Hematopoietic multipotent progenitor cell treated with erythropoietin and hydrocortisone succinate and interleukin-3 and kit ligand, for 15 days (in vitro differentiated cells): Measurements from ENCODE around the gene SIL1.
"Not testable (repeated sequence)": the region's sequence is repeated elsewhere in the genome, so short reads cannot be mapped to it uniquely, and the experiment has no call there.

Source experiments
- DNase-seq: peaks from one replicate; pipeline ENCODE4 v3.0.0-alpha.2; 2015; ENCODE audit warnings: low spot score

Gene SIL1

DNA sequence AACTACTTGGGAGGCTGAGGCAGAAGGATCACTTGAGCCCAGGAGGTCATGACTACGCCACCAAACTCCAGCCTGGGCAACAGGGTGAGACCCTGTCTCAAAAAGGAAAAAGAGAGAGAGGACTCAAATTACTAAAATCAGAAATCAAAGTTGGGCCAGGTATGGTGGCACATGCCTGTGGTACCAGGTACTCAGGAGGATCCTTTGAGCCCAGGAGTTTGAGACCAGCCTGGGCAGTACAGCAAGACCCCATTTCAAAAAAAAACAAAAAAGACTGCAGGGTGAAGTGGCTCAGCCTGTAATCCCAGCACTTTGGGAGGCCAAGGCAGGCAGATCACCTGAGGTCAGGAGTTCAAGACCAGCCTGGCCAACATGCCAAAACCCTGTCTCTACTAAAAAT is 23.8 kb downstream of the SIL1 start:
- DNase-seq = not testable (repeated sequence)

GRCh38 chr5:139171779-139172404 is 26.3 kb downstream of the SIL1 start:
- no peak for DNase-seq

- no peak for DNase-seq
Measured at GRCh38 chr5:139167952-139168720, 30.0 kb downstream of the SIL1 start.

DNA sequence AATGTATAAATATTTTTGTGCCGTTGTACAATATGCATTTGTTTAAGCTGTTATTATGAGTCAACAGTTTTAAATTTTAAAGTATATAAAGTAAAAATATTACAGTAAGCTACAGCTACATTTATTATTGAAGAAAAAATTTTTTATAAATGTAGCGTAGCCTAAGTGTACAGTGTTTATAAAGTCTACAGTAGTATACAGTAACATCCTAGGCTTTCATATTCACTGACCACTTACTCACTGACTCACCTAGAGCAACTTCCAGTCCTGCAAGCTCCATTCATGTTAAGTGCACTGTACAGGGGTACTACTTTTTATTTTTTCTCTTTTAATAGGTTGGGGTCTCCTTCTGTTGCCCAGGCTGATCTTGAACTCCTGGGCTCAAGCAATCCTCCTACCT is 30.6 kb downstream of the SIL1 start:
- DNase-seq = no peak

- no peak for DNase-seq
Measured at GRCh38 chr5:139167063-139167462, 31.1 kb downstream of the SIL1 start.

DNA sequence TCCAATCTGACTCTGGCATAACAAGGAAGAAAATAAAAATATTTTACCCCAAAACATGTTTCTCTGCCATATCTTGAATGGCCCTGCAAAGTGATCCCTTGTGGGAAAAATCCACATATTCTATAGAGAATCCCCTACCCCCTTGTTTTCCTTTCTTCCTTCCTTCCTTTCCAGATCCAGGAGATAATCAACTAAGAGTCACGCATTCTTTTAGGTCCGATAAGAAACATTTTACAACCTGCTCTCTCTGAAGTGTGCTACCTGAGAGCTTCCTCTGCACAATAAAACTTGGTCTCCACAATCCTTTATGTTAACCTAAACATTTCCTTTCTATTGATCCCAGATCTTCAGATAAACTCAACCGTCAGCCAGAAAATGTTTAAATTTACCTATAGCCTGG is 33.3 kb downstream of the SIL1 start:
- not testable (repeated sequence) for DNase-seq

DNA sequence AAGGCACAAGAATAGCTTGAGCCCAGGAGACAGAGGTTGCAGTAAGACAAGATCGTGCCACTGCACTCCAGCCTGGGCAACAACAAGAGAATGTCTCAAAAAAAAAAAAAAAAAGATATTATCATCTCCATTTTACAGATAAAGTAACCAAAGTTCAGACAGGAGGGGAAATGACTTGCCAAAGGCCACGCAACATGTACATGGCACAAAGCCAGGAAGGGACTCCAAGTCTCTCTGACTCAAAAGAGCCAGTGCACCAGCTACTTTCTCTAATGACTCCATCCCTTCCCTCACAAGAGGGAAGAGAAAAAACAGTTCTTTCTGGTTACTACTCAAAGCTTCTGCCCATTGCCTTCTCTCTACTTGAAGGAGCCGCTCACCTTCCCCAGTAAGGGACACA is 34.1 kb downstream of the SIL1 start:
- peak; percentile 33 for DNase-seq

DNA sequence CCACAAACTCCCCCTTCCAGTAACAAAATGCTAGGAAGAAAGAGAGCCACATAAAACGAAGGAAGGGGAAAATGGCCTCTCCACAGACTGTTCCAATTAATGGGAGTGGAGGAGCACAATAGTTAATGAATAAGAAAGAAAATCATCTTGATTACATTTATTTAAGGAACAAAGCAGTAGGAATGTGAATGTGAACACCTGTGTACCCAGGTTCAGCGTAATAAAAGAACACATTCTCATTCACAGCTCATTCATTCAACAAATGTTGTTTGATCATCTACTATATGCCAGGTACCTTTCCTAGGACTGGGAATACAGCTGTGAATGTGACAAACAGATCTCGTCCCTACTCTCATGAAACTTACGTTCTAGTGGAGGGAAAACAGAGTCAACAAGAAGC is 35.7 kb downstream of the SIL1 start:
- DNase-seq = no peak

- no peak for DNase-seq
Measured at GRCh38 chr5:139158791-139159190, 39.4 kb downstream of the SIL1 start.

DNA sequence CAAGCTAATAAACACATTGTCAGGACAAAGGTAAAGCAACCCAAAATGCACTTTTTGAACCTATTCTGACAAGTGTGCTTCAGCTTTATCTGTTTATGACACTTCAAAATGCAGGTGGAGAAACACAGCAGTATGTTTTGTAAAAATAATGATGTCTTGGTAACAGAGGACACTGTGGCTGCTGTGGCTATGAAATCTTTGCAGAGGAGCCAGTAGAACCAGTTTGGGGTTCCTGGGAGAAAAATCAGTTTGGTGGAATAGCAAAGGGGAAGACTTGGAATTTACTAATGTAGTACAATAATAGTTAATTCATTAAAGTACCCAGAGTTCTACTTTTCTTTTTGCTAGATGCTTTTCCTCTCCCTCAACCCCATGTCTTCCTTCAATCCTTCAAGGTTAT is 40.6 kb downstream of the SIL1 start:
- DNase-seq = no peak

DNA sequence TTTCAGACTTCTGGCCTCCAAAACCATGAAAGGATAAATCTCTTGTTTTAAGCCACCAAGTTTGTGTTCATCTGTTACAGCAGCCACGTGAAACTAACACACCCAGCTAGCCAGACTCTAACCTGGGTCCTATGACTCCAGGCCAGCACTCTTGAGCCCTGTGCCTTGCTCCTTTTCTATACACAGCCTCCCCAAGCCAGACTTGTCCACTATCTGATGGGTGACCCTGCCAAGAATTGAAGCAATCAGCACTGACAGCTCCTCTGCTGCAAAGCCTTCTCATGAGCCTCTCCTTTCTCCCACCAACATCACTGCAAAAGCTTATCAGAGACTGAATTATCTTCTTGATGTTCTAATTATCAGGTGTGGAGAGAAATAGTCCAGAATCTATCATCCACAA is 41.4 kb downstream of the SIL1 start:
- DNase-seq = no peak

DNA sequence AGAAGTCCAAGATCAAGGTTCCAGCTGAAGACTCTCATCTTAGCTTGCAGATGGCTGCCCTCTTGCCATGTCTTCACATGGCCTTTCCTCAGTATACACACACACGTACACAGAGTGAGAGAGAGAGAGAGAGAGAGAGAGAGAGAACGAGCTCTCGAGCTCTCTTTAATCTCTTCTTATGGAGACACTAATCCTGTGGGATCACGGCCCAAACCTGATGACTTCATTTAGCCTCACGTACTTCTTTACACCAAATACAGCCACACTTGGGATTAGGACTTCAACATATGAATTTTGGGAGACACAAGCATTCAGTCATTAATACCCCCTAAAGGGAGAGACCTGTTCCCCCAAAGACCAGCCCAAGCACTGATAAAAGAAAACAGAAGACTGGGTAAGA is 42.8 kb downstream of the SIL1 start:
- no peak for DNase-seq

GRCh38 chr5:139151902-139152301 is 46.3 kb downstream of the SIL1 start:
- DNase-seq = no peak

DNA sequence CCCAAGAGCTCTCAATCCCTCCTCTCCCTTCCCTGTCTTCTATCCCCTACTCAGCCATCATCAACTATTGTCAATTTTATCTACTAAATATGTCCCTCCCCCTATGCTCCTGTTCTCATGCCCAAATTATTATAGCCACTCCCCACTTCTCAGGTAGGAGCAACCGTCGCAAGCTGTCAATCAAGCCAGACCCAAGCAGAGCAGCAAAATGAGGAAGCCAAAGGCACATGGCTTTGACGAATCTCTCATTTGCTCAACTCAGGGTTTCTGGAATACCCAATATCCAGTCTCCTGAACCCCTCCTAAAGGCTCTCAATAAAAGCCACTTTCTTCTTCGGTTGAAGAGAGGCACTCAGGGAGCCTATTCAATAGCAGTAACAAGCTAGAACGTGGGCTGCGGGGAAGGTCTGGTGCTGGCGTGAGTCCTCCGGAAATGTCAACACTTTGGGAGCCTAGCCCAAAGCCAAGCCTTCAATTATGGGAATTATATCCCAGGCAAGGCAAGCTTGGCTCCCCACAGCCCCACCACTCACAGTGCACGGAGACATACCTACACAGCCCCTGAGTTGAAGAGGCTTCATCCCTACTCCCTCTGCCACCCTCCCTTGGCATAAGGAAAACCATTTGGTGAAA is 47.7 kb downstream of the SIL1 start:
- DNase-seq = no peak

GRCh38 chr5:139149477-139150199 is 48.5 kb downstream of the SIL1 start:
- no peak for DNase-seq

DNA sequence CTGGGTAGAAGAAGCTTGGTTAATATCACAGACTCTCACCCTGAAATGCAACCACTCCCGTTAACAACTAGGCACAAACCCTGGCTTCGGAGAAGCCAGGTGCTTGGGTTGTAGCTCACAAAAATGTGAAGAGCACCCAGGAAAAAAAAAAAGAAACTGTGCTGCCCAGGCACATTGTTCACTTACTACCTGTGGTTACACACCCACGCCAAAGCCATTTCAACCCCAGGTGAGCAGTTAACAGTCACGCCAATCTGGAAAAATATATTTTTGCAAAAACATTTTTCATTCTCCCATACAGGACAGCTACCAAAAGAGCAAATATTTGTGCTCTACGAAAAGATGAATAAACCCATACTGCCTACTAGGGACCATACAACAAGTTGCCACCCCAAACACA is 49.2 kb downstream of the SIL1 start:
- no peak for DNase-seq

DNA sequence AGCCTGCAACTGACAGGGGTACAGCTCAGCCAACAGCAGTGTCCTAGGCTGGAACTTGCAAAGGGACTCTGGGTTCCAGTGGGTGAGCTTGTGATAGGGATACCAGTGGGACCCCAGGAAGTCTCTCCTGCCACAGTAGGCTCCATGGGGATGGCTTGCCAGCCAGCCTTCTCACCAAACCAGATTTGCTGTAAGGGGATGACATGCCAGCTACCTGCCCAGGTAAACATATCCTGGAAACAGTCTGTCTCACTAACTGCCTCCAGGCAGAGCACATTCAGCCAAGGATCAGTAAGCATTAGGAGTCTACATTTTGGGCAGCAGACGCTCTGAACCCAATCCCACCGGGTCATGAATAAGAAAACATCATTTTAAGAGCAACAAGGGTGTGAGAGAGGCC is 49.9 kb downstream of the SIL1 start:
- no peak for DNase-seq

DNA sequence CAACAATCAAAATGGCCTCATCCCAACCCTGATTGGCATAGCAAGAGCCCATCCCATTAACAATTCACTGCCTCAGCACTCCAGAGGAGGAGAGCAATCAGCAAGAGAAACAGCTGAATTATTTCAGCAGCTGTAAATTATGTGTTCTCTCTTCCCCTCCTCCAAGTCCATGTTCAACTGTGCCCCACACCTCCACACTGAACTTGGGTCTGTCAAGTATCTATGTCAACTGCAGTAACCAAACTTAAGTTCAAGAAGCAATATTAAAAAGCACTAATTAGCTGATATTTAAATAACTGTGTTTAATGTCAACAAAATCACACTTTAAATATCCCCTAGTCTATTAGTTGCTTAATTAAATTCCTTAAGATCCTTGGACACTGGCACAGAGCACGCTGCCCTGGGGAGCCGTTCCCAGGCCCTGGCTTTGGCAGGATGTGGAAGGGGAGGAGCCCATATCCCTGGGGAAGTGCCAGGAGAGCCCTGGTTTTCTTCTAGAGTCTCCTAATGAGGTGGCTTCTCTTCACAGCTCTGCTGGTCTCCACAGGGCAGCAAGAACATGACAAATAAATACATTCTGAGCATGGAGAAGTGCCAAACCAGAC is 50.6 kb downstream of the SIL1 start:
- no peak for DNase-seq

GRCh38 chr5:139146809-139147482 is 51.2 kb downstream of the SIL1 start:
- no peak for DNase-seq

DNA sequence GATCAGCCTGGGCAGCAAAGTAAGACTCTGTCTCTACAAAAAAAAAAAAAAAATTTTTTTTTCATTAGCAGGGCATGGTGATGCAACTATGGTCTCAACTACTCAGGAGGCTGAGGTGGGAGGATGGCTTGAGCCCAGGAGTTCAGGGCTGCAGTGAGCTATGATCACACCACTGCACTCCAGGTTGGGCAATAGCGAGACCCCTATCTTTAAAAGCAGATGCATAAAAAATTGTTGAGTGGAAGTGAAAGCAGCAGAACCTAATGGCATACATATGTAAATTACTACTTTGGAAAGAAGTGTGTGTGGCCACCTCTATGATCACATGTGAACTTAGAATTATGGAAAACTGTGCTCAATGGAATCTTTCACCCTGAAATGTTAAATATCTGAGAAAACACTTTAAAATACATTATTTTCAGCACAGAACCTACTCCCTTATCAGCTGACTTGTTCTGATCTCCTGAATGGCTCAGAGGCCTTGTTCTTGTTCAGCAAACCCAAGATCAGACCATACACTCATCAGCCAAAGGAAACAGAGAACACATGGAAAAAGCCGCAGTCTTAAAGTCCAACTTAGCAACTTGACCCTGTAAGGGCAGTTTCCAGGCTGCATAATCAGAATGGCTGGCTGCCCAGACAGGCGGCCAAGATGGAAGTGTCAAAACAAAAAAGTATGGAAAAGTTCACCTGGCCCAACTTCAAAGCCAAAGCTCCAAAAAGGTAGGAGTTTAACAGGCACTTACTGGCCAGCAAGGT is 56.5 kb downstream of the SIL1 start:
- no peak for DNase-seq

GRCh38 chr5:139140591-139141071 is 57.5 kb downstream of the SIL1 start:
- no peak for DNase-seq
